Endothelial cell of umbilical vein (primary cell): ENCODE results near the gene TRMO. TPM values are rescaled to one million over a fixed set of nuclear protein-coding genes. Genes with fewer than 3 reads are reported as not detected.

Experiments used
- BruUV-seq: library from RNA; stranded (reverse); fragments of 400-500 nt; replicated peaks from 2 replicates; lab custom pipeline; 2021; lab: Mats Ljungman, UMichigan
- CTCF ChIA-PET: fragments of 300-600, 350-600 bp; sonication (Branson Sonifier 250); formaldehyde crosslinking; loops from one replicate; lab custom pipeline; 2021; ENCODE audit warnings: antibody characterized with exemption, inconsistent platforms; lab: Charles Lee
- POLR2A ChIA-PET: fragments of 300-600, 350-600 bp; sonication (Branson Sonifier 250); formaldehyde crosslinking; loops from one replicate; lab custom pipeline; 2021; ENCODE audit warnings: antibody characterized with exemption, inconsistent platforms; lab: Charles Lee
- DNase-seq: peaks from one replicate; pipeline ENCODE4 v3.0.0-alpha.2; 2011; ENCODE audit warnings: low read depth, low spot score
- FAIRE-seq: peaks from 2 replicates; lab custom pipeline; 2011; peaks lifted over from hg19 to GRCh38; lab: Jason Lieb, UNC
- H2AFZ ChIP-seq: 2 replicates; pipeline ENCODE4 v1.6.0; 2012; ENCODE audit warnings: low read depth, low read length, control low read depth, inconsistent platforms
- H3K27ac ChIP-seq: 2 replicates; pipeline ENCODE4 v1.5.1; 2011; ENCODE audit warnings: low read depth, mild to moderate bottlenecking, control low read depth, low read length, moderate library complexity; ENCODE audit not compliant: insufficient read depth
- H3K27me3 ChIP-seq, 2 experiments: 2 replicates each; pipeline versions ENCODE4 v1.6.0 to v1.6.1; 2011; ENCODE audit warnings: low read length in 2 of 2, mixed read lengths in 1 of 2; ENCODE audit not compliant: control insufficient read depth in 2 of 2, insufficient read depth in 2 of 2
- H3K36me3 ChIP-seq, 2 experiments: 2 replicates in 1 of 2; 3 replicates in 1 of 2; pipeline ENCODE4 v1.5.1; 2011; ENCODE audit warnings: low read length in 2 of 2, mild to moderate bottlenecking in 1 of 2, moderate library complexity in 1 of 2; ENCODE audit not compliant: control insufficient read depth in 2 of 2, insufficient read depth in 2 of 2; ENCODE audit errors: extremely low read depth in 1 of 2
- H3K4me1 ChIP-seq: 3 replicates; pipeline ENCODE4 v1.5.1; 2011; ENCODE audit warnings: mild to moderate bottlenecking, low read length; ENCODE audit not compliant: control insufficient read depth, insufficient read depth; ENCODE audit errors: extremely low read depth
- H3K4me2 ChIP-seq: 2 replicates; pipeline ENCODE4 v1.6.1; 2011; ENCODE audit warnings: low read length, control low read depth, mixed read lengths; ENCODE audit not compliant: insufficient read depth
- H3K4me3 ChIP-seq, 3 experiments: fragments of 200-600 bp in 1 of 3; sonication (generic), shearing (Covaris generic) in 1 of 3; replicated peaks in 1 of 3; 2 replicates each; pipeline ENCODE4 v1.5.1; 2011 to 2016; ENCODE audit warnings: control low read depth in 3 of 3, low read length in 3 of 3, mild to moderate bottlenecking in 2 of 3, inconsistent platforms in 1 of 3, low read depth in 1 of 3, moderate library complexity in 1 of 3; ENCODE audit not compliant: insufficient read depth in 1 of 3
- H3K79me2 ChIP-seq: 2 replicates; pipeline ENCODE4 v1.6.0; 2012; ENCODE audit warnings: low read length, inconsistent platforms; ENCODE audit not compliant: control insufficient read depth, insufficient read depth
- H3K9ac ChIP-seq: replicated peaks from 2 replicates; pipeline ENCODE3; 2011; ENCODE audit warnings: low read length, control low read depth; ENCODE audit not compliant: insufficient read depth; ENCODE audit errors: extremely low read depth
- H3K9me1 ChIP-seq: replicated peaks from 3 replicates; pipeline ENCODE4 v1.6.0; 2011; ENCODE audit warnings: mild to moderate bottlenecking, low read length; ENCODE audit not compliant: control insufficient read depth, insufficient read depth; ENCODE audit errors: extremely low read depth
- H3K9me3 ChIP-seq: replicated peaks from 2 replicates; pipeline ENCODE4 v1.5.1; 2012; ENCODE audit warnings: low read length, inconsistent platforms; ENCODE audit not compliant: control insufficient read depth, insufficient read depth
- H4K20me1 ChIP-seq: replicated peaks from 2 replicates; pipeline ENCODE3; 2011; ENCODE audit warnings: mild to moderate bottlenecking, low read length; ENCODE audit not compliant: control insufficient read depth, insufficient read depth; ENCODE audit errors: extremely low read depth
- EZH2 ChIP-seq: IDR thresholded peaks from 2 replicates; pipeline ENCODE4 v1.6.1; 2012; ENCODE audit warnings: borderline replicate concordance, low read depth, mild to moderate bottlenecking, moderate library complexity, low read length, inconsistent platforms; ENCODE audit not compliant: severe bottlenecking
- FOS ChIP-seq: IDR thresholded peaks from 2 replicates; pipeline ENCODE4 v1.6.1; 2011; ENCODE audit warnings: mild to moderate bottlenecking, low read length, moderate library complexity, borderline replicate concordance; ENCODE audit not compliant: insufficient read depth
- GATA2 ChIP-seq: IDR thresholded peaks from 2 replicates; pipeline ENCODE4 v1.7.0; 2011; ENCODE audit warnings: low read depth, mild to moderate bottlenecking, moderate library complexity, mixed read lengths, low read length; ENCODE audit not compliant: insufficient read length, insufficient read depth
- JUN ChIP-seq: IDR thresholded peaks from 2 replicates; pipeline ENCODE4 v1.6.1; 2011; ENCODE audit warnings: borderline replicate concordance, low read depth; ENCODE audit not compliant: insufficient read length, insufficient read depth
- MYC ChIP-seq: IDR thresholded peaks from one replicate; pipeline ENCODE4 v1.6.1; 2011; ENCODE audit warnings: mild to moderate bottlenecking, low read depth, low read length
- POLR2A ChIP-seq: IDR thresholded peaks from 2 replicates; pipeline ENCODE4 v1.6.1; 2012; ENCODE audit warnings: low read depth, mild to moderate bottlenecking, control low read depth, low read length
- POLR2AphosphoS5 ChIP-seq: IDR thresholded peaks from 2 replicates; pipeline ENCODE4 v1.6.1; 2012; ENCODE audit warnings: low read depth, mild to moderate bottlenecking, control low read depth, low read length, moderate library complexity; ENCODE audit not compliant: insufficient read depth
- dilution Hi-C: fragments of 300-500 bp; cut with MboI; formaldehyde crosslinking; loops from one replicate; pipeline ENCODE4 v1.15.0; 2019; ENCODE audit warnings: low sequenced_read_pairs; ENCODE audit not compliant: extremely low pct_ligation_motif_present
- intact Hi-C: fragments of 100-400 bp; cut with micrococcal nuclease; formaldehyde crosslinking; loops from one replicate; pipeline ENCODE4 v1.10.0; 2022
- polyA plus RNA-seq, 4 experiments: library from polyadenylated mRNA; depleted of rRNA in 3 of 4; stranded (reverse) in 3 of 4; unstranded in 1 of 4; fragments of >200 nt; gene quantifications; 2 replicates each; pipeline versions ENCODE4 v1.2.1 to v1.2.3, GENCODE V29; 2011 to 2012; ENCODE audit warnings: missing spikeins in 1 of 4
- total RNA-seq: library from RNA; stranded (reverse); gene quantifications from 2 replicates; pipeline ENCODE4 v1.2.3, GENCODE V29; 2021
- TF ChIP-seq, protein P1 (sequence below): IDR thresholded peaks from 2 replicates; pipeline ENCODE4 v1.6.1; 2011; ENCODE audit not compliant: insufficient read depth, insufficient read length
- TF ChIP-seq, protein P2 (sequence below), 2 donors: IDR thresholded peaks; 1 replicate in 1 of 2; 2 replicates in 1 of 2; pipeline ENCODE4 v1.5.1; 2011; ENCODE audit warnings: low read length in 2 of 2, mild to moderate bottlenecking in 2 of 2, moderate library complexity in 2 of 2, control low read depth in 1 of 2, inconsistent platforms in 1 of 2, low read depth in 1 of 2; ENCODE audit not compliant: insufficient read depth in 1 of 2; ENCODE audit errors: extremely low read depth in 1 of 2

Gene TRMO
- total and polyA plus RNA-seq, 2 donors (not counting 3 experiments of a cell fraction or from before 2014, with no cell fraction given): 10.1 to 11.9 TPM

DNA sequence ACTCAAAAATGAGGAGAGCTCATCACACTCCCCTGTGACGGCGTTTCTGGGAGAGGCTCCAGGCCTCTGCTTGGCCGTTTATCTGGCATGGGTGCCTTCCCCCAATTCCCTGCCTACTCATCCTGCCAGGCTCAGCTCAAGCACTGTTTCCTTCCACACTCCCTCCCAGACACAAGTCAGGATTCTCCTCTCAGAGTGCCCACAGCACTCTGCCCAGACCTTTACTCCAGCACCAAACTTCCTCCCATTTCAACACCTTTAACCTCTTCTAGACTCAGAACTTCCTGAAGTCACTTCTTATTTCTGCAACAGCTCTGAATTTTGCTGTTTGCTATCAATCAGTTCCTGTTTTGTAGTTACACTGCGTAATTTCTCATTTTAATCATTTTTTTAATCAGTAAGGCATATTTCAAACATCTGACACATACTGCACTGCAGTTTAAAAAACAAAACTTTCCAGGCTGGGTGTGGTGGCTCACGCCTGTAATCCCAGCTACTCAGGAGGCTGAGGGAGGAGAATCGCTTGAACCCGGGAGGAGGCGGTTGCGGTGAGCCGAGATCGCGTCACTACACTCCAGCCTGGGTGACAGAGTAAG lies 16.0 kb downstream of the TRMO start:
- H4K20me1 ChIP-seq: no peaks in the 10 kb centered on the region
- BruUV-seq: no TSS peak
- POLR2A ChIA-PET: no interaction called here
- H3K4me1 ChIP-seq: peaks cover 7% of the 10 kb centered on the region
- H2AFZ ChIP-seq: no peak overlapping the region
- H3K27me3 ChIP-seq: no peaks in the 10 kb centered on the region
- no peak overlapping the region for H3K4me3 ChIP-seq
- H3K79me2 ChIP-seq: no peaks in the 10 kb centered on the region
- TF ChIP-seq, protein P1, sequence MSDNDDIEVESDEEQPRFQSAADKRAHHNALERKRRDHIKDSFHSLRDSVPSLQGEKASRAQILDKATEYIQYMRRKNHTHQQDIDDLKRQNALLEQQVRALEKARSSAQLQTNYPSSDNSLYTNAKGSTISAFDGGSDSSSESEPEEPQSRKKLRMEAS: no peak
- no peak for TF ChIP-seq JUN
- TF ChIP-seq EZH2: no peak
- no peak for TF ChIP-seq POLR2A
- no peak for TF ChIP-seq POLR2AphosphoS5
- no peak for TF ChIP-seq FOS
- no peak for TF ChIP-seq GATA2
- TF ChIP-seq, protein P2, sequence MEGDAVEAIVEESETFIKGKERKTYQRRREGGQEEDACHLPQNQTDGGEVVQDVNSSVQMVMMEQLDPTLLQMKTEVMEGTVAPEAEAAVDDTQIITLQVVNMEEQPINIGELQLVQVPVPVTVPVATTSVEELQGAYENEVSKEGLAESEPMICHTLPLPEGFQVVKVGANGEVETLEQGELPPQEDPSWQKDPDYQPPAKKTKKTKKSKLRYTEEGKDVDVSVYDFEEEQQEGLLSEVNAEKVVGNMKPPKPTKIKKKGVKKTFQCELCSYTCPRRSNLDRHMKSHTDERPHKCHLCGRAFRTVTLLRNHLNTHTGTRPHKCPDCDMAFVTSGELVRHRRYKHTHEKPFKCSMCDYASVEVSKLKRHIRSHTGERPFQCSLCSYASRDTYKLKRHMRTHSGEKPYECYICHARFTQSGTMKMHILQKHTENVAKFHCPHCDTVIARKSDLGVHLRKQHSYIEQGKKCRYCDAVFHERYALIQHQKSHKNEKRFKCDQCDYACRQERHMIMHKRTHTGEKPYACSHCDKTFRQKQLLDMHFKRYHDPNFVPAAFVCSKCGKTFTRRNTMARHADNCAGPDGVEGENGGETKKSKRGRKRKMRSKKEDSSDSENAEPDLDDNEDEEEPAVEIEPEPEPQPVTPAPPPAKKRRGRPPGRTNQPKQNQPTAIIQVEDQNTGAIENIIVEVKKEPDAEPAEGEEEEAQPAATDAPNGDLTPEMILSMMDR (IDR thresholded peaks at IDR 0.05; ENCODE audit: extremely low read depth in 1 of 2, insufficient read depth in 1 of 2, low read depth in 1 of 2, low read length in 2 of 2): no peak
- no peak for TF ChIP-seq MYC
- peak; percentile 62 for FAIRE-seq
- dilution Hi-C loops (no loop called here), intact Hi-C loops (no loop called here)
- DNase-seq: peak; percentile 61
- H3K36me3 ChIP-seq: peaks cover 0 to 6% of the 10 kb centered on the region in 2 experiments
- peak overlapping the region; percentile 0 for H3K4me2 ChIP-seq
- no peak overlapping the region for H3K27ac ChIP-seq
- CTCF ChIA-PET: interaction anchor here (1.2 to 3.3 kb wide), 5 partner anchors 9 to 198 kb away, joined by 3 to 24 read pairs (median 4); partner anchors contain the start of gene TRMO
- H3K9ac ChIP-seq: no peak overlapping the region
- no peaks in the 10 kb centered on the region for H3K9me3 ChIP-seq
- no peaks in the 10 kb centered on the region for H3K9me1 ChIP-seq
